UCSD-AML1 (cell line): ENCODE data around the gene PIAS3.

Experiments used
- DNase-seq: peaks from one replicate; lab custom pipeline; 2025; ENCODE audit not compliant: unreplicated experiment; lab: John Stamatoyannopoulos, UW

PIAS3 gene

GRCh38 chr1:145858901-145859490 is at the start of gene PIAS3:
Gene PIAS3 (minus strand): TSS chr1:145859081. CDS start chr1:145858990, 91 bp downstream.
- DNase-seq, result peak; percentile 96

GRCh38 chr1:145908653-145909052 is 49.8 kb upstream of the PIAS3 start:
- no peak for DNase-seq

- no peak for DNase-seq
Measured at GRCh38 chr1:145906954-145907753, 48.3 kb upstream of the PIAS3 start.

- DNase-seq, result no peak
Measured at GRCh38 chr1:145901312-145902021, 42.6 kb upstream of the PIAS3 start.

GRCh38 chr1:145898756-145899155 is 39.9 kb upstream of the PIAS3 start:
- no peak for DNase-seq

GRCh38 chr1:145897969-145898368 is 39.1 kb upstream of the PIAS3 start:
- DNase-seq, result no peak

GRCh38 chr1:145895471-145895870 is 36.6 kb upstream of the PIAS3 start:
- DNase-seq, result no peak

GRCh38 chr1:145893306-145894055 is 34.6 kb upstream of the PIAS3 start:
- DNase-seq, result no peak

GRCh38 chr1:145892486-145893087 is 33.7 kb upstream of the PIAS3 start:
- DNase-seq, result no peak

GRCh38 chr1:145891587-145892485 is 33.0 kb upstream of the PIAS3 start:
- peak; percentile 85 for DNase-seq

GRCh38 chr1:145891143-145891542 is 32.3 kb upstream of the PIAS3 start:
- no peak for DNase-seq

GRCh38 chr1:145889722-145890121 is 30.8 kb upstream of the PIAS3 start:
- no peak for DNase-seq

- no peak for DNase-seq
Measured at GRCh38 chr1:145887631-145888030, 28.8 kb upstream of the PIAS3 start.

- DNase-seq, result no peak
Measured at GRCh38 chr1:145886816-145887215, 27.9 kb upstream of the PIAS3 start.

GRCh38 chr1:145886390-145886789 is 27.5 kb upstream of the PIAS3 start:
- DNase-seq, result no peak

- DNase-seq, result peak; percentile 78
Measured at GRCh38 chr1:145885738-145886287, 26.9 kb upstream of the PIAS3 start, which contains the start of gene ANKRD35. Gene ANKRD35 (minus strand): TSS chr1:145885866. CDS start chr1:145885758, 108 bp downstream.

GRCh38 chr1:145884675-145885074 is 25.8 kb upstream of the PIAS3 start:
- no peak for DNase-seq

- DNase-seq, result no peak
Measured at GRCh38 chr1:145879775-145880174, 20.9 kb upstream of the PIAS3 start.

- DNase-seq, result no peak
Measured at GRCh38 chr1:145878724-145879123, 19.8 kb upstream of the PIAS3 start.
